Measurements from ENCODE around the gene OR10D3. TPM values are rescaled to one million over a fixed set of nuclear protein-coding genes. Genes with fewer than 3 reads are reported as not detected.
A peak's percentile ranks its signal among the peaks of the same experiment; 100 is the strongest.

The OR10D3 gene
- total RNA-seq, 6 donors from 2014 or later = not detected

GRCh38 chr11:124195189-124195734 lies 12.1 kb downstream of the OR10D3 start:
- Histone ChIP-seq H3K4me3 (no peak overlapping the region), H3K36me3 (no peaks in the 10 kb centered on the region), H3K4me1 (no peaks in the 10 kb centered on the region), H3K27me3 (no peaks in the 10 kb centered on the region), H3K27ac (peak overlapping the region in 1 of 4 donors; percentile 42), H3K9me3 (no peaks in the 10 kb centered on the region)
- ATAC-seq (ENCODE audit: low FRiP score in 2 of 2) = peak; percentile 59 to 82
- 27 to 31% methylated on average over 4 of the region's 4 CpGs for WGBS, 2 donors
- TF ChIP-seq CTCF (IDR thresholded peaks at IDR 0.05) (peak; percentile 31 to 71 (median 48)), EP300 (IDR thresholded peaks at IDR 0.05) (no peak), POLR2A (IDR thresholded peaks at IDR 0.05) (no peak), POLR2AphosphoS5 (IDR thresholded peaks at IDR 0.05) (no peak)
- peak in 1 of 2 donors; percentile 60 for DNase-seq

DNA sequence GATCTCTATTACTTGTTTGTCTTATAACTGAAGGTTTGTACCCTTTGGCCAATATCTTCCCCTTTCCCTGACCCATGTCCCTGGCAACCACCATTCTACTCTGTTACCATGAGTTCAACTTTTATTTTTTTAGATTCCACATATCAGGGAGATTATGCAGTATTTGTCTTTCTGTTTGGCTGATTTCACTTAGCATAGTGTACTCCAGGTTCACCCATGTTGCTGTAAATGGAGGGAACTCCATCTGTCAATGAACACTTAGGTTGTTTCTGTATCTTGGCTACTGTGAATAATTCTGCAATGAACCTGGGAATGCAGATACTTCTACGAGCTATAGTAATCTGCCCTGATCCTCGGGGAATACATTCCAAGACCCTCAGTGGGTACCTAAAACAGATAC lies 14.9 kb downstream of the OR10D3 start:
- no peak overlapping the region for H3K4me3 ChIP-seq
- H3K4me1 ChIP-seq = no peaks in the 10 kb centered on the region
- H3K9me3 ChIP-seq = no peaks in the 10 kb centered on the region
- 77 to 89% methylated on average over 2 of the region's 2 CpGs for WGBS, 2 donors
- H3K27ac ChIP-seq = no peak overlapping the region
- TF ChIP-seq POLR2A (IDR thresholded peaks at IDR 0.05) (no peak), POLR2AphosphoS5 (IDR thresholded peaks at IDR 0.05) (no peak), EP300 (IDR thresholded peaks at IDR 0.05) (no peak), CTCF (IDR thresholded peaks at IDR 0.05) (no peak)
- no peaks in the 10 kb centered on the region for H3K27me3 ChIP-seq
- ATAC-seq (ENCODE audit: low FRiP score in 2 of 2) (peak in 1 of 2 donors; percentile 19), DNase-seq (no peak)
- H3K36me3 ChIP-seq = no peaks in the 10 kb centered on the region

DNA sequence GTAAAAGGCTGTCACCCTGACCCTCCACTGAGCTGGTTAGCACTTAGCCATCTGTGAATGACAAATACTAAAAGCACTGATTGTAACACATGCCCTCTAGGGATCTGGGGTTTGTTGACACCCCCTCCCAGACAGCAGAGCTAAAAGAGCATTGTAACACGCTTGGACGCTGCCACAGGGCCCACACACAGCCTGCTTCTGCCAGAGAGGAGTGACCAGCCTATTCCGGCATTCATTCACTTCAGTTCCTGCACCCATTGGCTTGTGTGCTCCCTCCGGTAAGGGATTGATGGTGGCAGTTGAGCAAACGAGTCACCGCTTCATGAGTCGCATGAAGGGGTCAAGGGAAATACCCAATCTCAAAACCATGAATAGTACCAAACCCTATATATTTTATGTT lies 15.8 kb downstream of the OR10D3 start:
- H3K36me3 ChIP-seq = no peaks in the 10 kb centered on the region
- WGBS, 2 donors = 88 to 95% methylated on average over 7 of the region's 7 CpGs
- H3K4me1 ChIP-seq = no peaks in the 10 kb centered on the region
- ATAC-seq (ENCODE audit: low FRiP score in 2 of 2) = no peak
- no peaks in the 10 kb centered on the region for H3K9me3 ChIP-seq
- H3K27me3 ChIP-seq = no peaks in the 10 kb centered on the region
- no peak for TF ChIP-seq CTCF (IDR thresholded peaks at IDR 0.05)
- TF ChIP-seq POLR2A (IDR thresholded peaks at IDR 0.05) = no peak
- no peak for TF ChIP-seq EP300 (IDR thresholded peaks at IDR 0.05)
- no peak for TF ChIP-seq POLR2AphosphoS5 (IDR thresholded peaks at IDR 0.05)
- no peak overlapping the region for H3K4me3 ChIP-seq
- H3K27ac ChIP-seq = no peak overlapping the region
- no peak for DNase-seq

DNA sequence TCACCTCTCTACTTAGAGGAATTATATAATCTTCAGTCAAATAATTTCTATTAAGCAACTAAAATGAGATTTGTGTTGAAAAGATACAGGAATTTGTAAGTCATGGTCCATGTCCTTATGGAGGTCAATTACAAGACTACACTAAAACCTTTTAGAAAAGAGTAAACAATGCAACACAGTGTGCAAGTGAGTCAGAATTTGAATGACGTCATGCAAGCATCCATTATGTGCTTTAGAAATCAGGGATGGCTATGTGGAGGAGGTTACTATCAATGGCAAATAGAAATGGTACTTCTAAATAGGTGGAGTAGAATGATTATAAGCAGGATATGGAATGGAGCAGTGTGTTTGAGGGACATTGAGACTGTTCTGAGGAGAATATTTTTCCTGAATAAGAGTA lies 16.6 kb downstream of the OR10D3 start:
- no peak overlapping the region for H3K27ac ChIP-seq
- H3K9me3 ChIP-seq = no peaks in the 10 kb centered on the region
- DNase-seq = no peak
- H3K27me3 ChIP-seq = no peaks in the 10 kb centered on the region
- 70 to 74% methylated on average over 1 of the region's 1 CpG for WGBS, 2 donors
- no peak for ATAC-seq (ENCODE audit: low FRiP score in 2 of 2)
- H3K4me3 ChIP-seq = no peak overlapping the region
- TF ChIP-seq POLR2AphosphoS5 (IDR thresholded peaks at IDR 0.05) = no peak
- TF ChIP-seq EP300 (IDR thresholded peaks at IDR 0.05) = no peak
- no peak for TF ChIP-seq CTCF (IDR thresholded peaks at IDR 0.05)
- no peak for TF ChIP-seq POLR2A (IDR thresholded peaks at IDR 0.05)
- no peaks in the 10 kb centered on the region for H3K4me1 ChIP-seq
- no peaks in the 10 kb centered on the region for H3K36me3 ChIP-seq

DNA sequence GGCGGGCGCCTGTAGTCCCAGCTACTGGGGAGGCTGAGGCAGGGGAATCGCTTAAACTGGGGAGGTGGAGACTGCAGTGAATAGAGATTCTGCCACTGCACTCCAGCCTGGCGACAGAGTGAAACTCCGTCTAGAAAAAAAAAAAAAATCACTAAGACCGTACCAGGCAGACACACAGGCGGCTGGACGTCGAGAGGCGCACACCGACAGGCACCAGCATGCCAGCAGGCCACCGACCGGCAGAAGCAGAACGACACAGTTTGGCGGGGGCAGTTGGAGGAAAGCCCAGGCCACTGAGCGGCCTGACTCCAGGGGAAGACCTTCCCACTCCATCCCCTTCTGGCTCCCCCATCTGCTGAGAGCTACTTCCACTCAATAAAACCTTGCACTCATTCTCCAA lies 17.5 kb downstream of the OR10D3 start:
- TF ChIP-seq EP300 (IDR thresholded peaks at IDR 0.05) (no peak), CTCF (IDR thresholded peaks at IDR 0.05) (no peak), POLR2AphosphoS5 (IDR thresholded peaks at IDR 0.05) (no peak), POLR2A (IDR thresholded peaks at IDR 0.05) (no peak)
- Histone ChIP-seq H3K36me3 (no peaks in the 10 kb centered on the region), H3K4me3 (no peak overlapping the region), H3K27ac (no peak overlapping the region), H3K9me3 (no peaks in the 10 kb centered on the region), H3K27me3 (no peaks in the 10 kb centered on the region), H3K4me1 (no peaks in the 10 kb centered on the region)
- 93 to 94% methylated on average over 16 of the region's 16 CpGs for WGBS, 2 donors
- no peak for ATAC-seq (ENCODE audit: low FRiP score in 2 of 2)
- DNase-seq = peak in 1 of 2 donors; percentile 38

Measured in upper lobe of left lung (tissue), 6 donors.